GM03348 (cell line): Measurements from ENCODE around the gene LRRTM4.
"Not testable (repeated sequence)": the region's sequence is repeated elsewhere in the genome, so short reads cannot be mapped to it uniquely, and the experiment has no call there.

ENCODE experiments used
- DNase-seq: peaks from one replicate; pipeline ENCODE4 v3.0.0; 2012; ENCODE audit warnings: low spot score

Gene LRRTM4

GRCh38 chr2:77081597-77081996 is 440.6 kb downstream of the LRRTM4 start:
- DNase-seq = no peak

GRCh38 chr2:77064324-77064723 is 457.9 kb downstream of the LRRTM4 start:
- no peak for DNase-seq

GRCh38 chr2:77054938-77055337 is 467.2 kb downstream of the LRRTM4 start:
- no peak for DNase-seq

GRCh38 chr2:77046339-77046738 is 475.8 kb downstream of the LRRTM4 start:
- no peak for DNase-seq

GRCh38 chr2:77045456-77045855 is 476.7 kb downstream of the LRRTM4 start:
- not testable (repeated sequence) for DNase-seq

- DNase-seq = no peak
These were observed 487.7 kb downstream of the LRRTM4 start for GRCh38 chr2:77034445-77034844.

GRCh38 chr2:77029237-77029636 is 492.9 kb downstream of the LRRTM4 start:
- DNase-seq = not testable (repeated sequence)

- no peak for DNase-seq
These were observed 494.1 kb downstream of the LRRTM4 start for GRCh38 chr2:77028032-77028600.

GRCh38 chr2:77025714-77026113 is 496.5 kb downstream of the LRRTM4 start:
- no peak for DNase-seq

- DNase-seq = no peak
These were observed 501.0 kb downstream of the LRRTM4 start for GRCh38 chr2:77021161-77021560.

GRCh38 chr2:77018219-77018618 is 504.0 kb downstream of the LRRTM4 start:
- DNase-seq = no peak

GRCh38 chr2:77017355-77017745 is 504.8 kb downstream of the LRRTM4 start:
- DNase-seq = no peak

GRCh38 chr2:77016443-77017354 is 505.5 kb downstream of the LRRTM4 start:
- DNase-seq = no peak

GRCh38 chr2:77013953-77014352 is 508.2 kb downstream of the LRRTM4 start:
- no peak for DNase-seq

- no peak for DNase-seq
These were observed 508.7 kb downstream of the LRRTM4 start for GRCh38 chr2:77013457-77013856.

- DNase-seq = no peak
These were observed 512.9 kb downstream of the LRRTM4 start for GRCh38 chr2:77009307-77009706.

- no peak for DNase-seq
These were observed 513.3 kb downstream of the LRRTM4 start for GRCh38 chr2:77008853-77009252.

- DNase-seq = no peak
These were observed 514.5 kb downstream of the LRRTM4 start for GRCh38 chr2:77007686-77008085.

- no peak for DNase-seq
These were observed 516.7 kb downstream of the LRRTM4 start for GRCh38 chr2:77005522-77005921.

GRCh38 chr2:77001895-77002294 is 520.3 kb downstream of the LRRTM4 start:
- DNase-seq = no peak

- no peak for DNase-seq
These were observed 523.5 kb downstream of the LRRTM4 start for GRCh38 chr2:76998704-76999103.

GRCh38 chr2:76998152-76998551 is 524.0 kb downstream of the LRRTM4 start:
- no peak for DNase-seq

- DNase-seq = no peak
These were observed 524.9 kb downstream of the LRRTM4 start for GRCh38 chr2:76997296-76997695.
